Stimulated activated CD8-positive, alpha-beta memory T cell treated with anti-CD3 and anti-CD28 coated beads, Interleukin-12 subunit alpha, Interleukin-12 subunit beta, amount 100 ng/mL, for 24 hours (primary cell): ENCODE data around the gene DRC1.
"Not testable (repeated sequence)": the region's sequence is repeated elsewhere in the genome, so short reads cannot be mapped to it uniquely, and the experiment has no call there.

Source experiments
- DNase-seq: peaks from one replicate; pipeline ENCODE4 v3.0.0-alpha.2; 2020; ENCODE audit errors: extremely low read depth

DRC1 gene

DNA sequence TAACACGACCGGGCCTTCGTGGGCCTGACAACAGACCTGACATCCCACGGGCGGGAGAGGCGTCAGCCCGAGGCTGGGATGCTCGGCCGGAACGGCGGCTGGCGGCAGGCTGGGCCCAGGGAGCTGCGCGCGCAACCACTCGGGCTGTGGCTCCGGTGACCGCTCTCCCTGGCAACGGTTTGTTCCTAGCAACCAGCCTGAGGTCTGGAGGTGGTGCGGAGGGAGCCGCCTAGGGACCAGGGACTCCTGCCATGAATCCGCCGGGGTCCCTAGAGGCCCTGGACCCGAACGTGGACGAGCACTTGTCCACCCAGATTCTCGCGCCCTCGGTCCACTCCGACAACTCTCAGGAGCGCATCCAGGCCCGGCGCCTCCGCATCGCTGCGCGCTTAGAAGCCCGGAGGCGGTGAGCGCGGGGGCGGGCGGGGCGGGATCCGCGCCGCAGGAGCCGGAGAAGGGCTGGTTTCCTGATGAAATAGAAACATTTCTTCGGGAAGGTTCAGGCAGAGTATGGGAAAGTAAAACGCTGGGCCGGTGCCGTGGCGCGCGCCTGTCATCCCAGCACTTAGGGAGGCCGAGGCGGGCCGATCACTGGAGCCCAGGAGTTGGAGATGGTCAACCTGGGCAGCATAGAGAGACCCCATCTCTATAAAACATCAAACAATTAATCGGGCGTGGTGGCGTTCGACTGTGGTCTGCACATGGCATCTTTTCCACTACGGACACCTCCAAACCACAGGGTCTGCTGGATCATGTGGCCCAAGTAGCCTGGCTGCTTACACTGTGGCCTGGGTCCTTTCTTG, at the start of gene DRC1:
Gene DRC1 (plus strand): TSS at position 182 of the 803 bp plus-strand sequence. CDS start 70 bp downstream, at position 252.
- no peak for DNase-seq

DNA sequence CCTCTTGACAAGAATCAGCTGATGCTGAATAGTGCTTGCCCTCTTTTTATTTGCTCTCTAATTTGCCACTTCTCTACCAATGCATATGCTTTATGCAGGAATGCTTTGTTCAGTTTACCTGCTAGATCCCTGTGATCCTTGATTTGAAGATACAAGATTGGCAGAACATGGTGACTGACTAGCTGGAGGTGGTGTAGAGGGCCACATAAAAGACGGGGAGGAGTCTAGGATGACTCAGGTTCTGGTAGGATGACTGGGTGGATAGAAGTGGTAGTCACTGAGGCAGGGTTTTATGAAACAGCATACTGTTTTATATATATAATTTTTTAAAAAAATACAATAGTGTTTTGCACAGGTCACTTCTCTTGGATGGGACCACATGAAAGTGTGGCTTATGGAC, 48.8 kb upstream of the DRC1 start:
- no peak for DNase-seq

DNA sequence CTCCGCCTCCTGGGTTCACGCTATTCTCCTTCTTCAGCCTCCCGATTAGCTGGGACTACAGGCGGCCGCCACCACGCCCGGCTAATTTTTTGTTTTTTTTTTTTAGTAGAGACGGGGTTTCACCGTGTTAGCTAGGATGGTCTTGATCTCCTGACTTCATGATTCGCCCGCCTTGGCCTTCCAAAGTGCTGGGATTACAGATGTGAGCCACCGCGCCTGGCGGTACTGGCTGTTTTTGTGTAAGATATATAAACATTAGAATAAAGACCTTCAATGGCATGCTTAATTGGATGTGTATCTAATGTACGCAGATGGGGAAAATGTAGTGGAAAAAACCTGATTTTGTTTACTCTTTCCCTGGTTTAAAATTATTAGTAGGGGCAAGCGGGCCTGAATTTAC, 47.3 kb upstream of the DRC1 start:
- not testable (repeated sequence) for DNase-seq

DNA sequence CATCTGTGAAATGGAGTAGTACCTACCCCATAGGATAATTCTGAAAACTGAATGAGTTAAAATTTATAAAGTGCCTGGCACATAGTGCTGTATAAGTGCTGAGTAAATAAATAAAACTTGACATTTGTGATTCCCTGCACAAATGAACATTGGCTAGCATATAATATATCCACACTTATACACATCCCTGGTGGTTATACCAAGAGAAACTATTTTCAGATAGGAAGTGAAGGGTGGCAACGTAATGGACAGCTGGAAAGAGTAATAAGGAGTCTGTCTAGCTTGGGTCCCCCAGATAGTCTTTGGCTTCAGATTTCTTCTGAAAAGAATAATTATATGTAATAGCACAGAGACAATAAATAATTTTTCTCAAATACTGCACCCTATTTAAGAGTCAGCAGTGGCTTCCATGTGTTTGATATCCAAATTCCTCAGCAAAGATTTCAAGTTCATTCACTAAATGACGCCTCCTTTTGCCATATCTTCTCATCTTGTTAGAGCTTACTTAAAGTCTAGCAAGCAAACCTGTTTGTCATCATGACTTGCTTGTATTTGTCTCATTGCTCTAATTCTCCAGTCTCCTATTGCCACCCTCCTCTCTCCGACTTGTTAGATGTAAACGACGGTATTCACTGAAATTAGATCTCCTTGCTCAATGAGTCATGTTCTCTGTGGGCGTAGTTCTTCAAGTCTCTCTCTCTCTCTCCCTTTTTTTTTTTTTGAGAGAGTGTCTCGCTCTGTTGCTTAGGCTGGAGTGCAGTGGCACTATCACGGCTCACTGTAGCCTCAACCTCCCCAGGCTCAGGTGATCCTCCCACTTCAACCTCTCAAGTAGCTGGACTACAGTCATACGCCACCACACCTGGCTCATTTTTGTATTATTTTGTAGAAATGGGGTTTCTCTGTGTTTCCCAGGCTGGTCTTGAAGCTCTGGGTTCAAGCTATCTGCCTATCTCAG, 46.4 kb upstream of the DRC1 start:
- no peak for DNase-seq

DNA sequence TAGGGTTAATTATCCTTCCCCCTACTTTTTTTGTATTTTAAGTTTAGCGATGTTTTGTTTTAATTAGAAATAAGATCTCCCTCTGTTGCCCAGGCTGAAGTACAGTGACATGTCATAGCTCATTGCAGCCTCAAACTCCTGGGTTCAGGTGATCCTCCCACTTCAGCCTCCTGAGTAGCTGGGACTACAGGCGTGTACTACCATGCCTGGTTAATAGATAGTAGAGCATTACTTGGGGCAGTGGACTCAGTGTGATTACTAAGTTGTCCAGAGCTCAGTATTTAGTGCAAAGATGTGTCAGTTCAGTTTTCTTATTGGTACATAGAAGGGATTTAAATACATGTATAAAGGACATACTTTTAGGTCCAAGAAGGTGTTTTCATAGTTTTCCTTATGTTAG, 45.6 kb upstream of the DRC1 start:
- DNase-seq, result no peak

DNA sequence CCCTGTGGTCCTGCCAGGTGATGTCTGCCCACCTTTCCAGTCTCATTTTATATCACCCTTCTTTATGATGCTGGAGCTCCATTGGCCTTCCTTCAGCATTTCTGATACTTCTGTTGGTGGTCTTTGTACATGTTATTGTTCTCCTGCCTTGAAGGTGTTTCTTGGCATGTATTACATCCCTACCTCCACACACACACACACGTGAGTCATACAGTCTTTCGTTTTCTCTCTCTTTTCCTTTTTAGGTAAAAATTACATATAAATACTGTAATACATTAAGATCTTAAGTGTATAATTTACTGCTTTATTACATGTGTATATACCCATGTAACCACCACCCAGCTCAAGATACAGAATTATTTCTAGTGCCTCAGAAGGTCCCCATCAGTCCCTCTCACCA, 44.9 kb upstream of the DRC1 start:
- DNase-seq, result no peak

DNA sequence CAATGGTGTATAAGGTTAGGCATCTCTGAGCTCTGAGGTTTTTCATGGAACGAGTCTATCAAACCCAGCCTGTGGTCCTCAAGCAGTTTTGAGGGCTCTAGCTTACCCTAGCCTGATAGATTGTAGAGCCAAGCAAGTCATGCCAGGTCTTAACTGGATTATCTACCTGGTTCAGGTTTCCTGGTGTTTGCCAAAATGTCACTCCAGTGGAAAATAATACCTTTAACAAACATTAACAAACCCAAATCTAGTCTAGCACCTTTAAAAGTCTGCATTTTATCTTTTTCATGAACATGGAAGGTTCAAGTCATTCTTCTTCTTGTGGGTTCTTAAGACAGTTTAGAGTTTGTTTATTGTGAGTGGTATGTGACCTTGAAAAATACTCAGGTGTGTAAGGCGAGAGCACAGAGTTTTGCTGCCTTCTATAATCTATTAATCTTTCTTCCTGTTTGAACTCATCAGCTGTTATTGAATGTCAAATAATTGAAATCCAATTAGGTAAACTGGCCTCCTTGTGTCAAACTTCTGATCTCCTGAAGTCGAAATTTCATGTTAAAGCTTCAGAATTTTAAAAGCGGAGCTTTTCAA, 41.7 kb upstream of the DRC1 start:
- DNase-seq, result no peak

DNA sequence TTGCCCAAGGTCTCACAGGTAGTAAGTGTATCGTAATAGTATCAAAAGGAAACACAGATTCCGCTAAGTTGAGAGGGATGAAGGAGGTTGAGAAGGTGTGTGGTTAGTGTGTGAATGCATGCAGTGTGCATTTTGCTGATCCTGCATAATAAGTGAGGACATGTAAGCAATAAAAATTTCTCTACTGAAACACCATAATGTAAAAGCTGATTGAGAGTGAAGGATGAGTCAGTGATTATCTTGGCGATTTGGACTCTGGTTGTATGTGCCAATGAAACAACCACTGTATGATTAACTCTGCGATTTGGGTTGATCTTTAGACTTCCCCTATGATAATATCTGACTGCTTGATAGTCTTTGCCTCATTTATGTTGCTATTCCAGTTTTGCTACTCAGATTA, 38.4 kb upstream of the DRC1 start:
- DNase-seq, result no peak

DNA sequence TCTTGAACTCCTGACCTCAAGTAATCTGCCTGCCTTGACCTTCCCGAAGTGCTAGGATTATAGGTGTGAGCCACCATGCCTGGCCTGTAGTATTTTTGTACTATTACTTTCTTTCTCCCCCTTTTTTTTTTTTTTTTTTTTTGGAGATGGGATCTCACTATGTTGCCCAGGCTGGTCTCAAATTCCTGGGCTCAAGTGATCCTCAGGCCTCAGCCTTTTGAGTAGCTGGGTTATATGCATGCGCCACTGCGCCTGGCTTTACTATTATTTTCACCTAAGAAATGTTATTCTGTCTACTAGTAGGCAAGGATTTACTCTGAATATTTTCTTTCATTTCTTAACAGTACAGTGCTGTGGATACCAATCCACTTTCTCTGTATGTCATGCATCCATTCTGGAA, 37.8 kb upstream of the DRC1 start:
- DNase-seq, result no peak

DNA sequence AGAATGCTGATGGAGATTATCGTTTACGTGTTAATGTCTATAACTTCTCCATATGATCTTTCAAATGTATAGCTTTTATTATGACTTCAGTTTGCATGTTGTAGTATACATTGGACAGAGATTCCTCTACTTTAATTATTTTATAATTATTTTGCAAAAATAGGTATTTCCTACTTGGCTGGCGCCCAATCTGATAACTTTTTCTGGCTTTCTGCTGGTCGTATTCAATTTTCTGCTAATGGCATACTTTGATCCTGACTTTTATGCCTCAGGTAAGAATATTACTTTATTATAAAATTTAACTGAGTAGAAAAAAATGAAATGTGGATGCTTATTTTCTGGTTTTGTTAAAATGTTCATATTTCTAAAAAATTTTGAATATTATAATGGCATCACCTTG, 37.1 kb upstream of the DRC1 start:
- no peak for DNase-seq

DNA sequence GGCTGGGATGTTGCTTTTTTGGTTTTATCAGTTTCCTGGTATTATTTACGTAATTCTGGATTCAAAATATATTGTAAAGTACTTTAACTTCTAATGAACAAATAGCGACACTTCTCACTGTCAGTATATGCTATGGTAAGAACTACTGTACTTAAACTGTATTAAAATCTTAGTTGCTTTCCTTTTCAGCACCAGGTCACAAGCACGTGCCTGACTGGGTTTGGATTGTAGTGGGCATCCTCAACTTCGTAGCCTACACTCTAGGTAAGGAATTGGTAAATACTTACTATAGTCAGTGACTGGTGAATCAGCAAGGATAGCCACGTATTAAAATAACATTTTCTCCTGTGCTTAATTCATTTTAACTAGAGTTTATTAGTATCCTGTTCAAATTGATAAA, 34.8 kb upstream of the DRC1 start:
- no peak for DNase-seq

DNA sequence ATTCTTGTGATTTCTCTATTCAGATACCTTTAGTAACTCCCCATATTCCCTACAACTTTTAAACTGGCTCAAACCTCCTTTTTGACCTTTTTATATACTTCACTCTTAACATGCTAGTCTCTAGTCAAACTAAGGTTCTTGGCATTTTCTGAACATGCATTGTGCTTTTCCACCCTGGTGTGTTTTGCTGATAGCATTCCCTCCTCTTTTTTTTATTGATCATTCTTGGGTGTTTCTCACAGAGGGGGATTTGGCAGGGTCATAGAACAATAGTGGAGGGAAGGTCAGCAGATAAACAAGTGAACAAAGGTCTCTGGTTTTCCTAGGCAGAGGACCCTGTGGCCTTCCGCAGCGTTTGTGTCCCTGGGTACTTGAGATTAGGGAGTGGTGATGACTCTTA, 32.1 kb upstream of the DRC1 start:
- not testable (repeated sequence) for DNase-seq

DNA sequence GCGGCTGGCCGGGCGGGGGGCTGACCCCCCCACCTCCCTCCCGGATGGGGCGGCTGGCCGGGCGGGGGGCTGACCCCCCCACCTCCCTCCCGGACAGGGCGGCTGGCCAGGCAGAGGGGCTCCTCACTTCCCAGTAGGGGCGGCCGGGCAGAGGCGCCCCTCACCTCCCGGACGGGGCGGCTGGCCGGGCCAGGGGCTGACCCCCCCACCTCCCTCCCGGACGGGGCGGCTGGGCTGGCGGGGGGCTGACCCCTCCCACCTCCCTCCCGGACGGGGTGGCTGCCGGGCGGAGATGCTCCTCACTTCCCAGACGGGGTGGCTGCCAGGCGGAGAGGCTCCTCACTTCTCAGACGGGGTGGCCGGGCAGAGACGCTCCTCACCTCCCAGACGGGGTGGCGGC, 30.8 kb upstream of the DRC1 start:
- not testable (repeated sequence) for DNase-seq

DNA sequence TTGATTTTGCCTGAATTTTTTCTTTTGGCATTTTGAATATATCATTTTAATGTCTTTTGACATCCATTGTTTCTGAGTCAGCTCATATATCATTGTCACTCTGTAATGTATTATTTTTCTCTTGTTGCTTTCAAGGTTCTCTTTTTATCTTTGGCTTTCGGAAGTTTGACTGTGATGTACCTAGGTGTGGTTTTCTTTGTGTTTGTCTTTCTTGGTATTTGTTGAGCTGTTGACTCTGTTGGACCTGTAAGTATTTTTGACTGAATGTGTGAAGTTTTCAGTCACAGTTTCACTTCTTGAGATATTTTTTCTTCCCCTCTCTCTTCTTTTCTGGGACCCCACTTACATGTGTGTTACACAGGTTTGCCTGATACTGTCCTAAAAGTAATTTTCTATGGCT, 24.9 kb upstream of the DRC1 start:
- DNase-seq, result no peak

DNA sequence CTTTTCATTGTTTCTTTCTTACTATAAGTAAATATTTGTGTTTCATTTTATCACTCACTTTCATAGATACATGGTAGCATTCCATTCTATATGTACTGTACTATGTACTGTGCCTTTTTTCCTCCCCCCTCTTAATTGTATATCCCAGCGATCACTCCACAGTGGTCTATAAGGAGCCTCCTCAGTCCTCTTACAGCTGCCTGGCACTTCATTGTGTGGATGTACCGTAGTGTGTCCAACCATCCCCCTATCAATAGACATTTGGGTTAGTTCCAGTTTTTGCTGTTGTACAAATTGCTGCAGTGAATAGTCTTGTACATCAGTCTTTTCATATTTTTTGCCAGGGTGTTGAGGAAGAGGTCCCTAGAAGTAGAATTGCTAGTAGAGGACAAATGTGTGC, 21.4 kb upstream of the DRC1 start:
- DNase-seq, result no peak

DNA sequence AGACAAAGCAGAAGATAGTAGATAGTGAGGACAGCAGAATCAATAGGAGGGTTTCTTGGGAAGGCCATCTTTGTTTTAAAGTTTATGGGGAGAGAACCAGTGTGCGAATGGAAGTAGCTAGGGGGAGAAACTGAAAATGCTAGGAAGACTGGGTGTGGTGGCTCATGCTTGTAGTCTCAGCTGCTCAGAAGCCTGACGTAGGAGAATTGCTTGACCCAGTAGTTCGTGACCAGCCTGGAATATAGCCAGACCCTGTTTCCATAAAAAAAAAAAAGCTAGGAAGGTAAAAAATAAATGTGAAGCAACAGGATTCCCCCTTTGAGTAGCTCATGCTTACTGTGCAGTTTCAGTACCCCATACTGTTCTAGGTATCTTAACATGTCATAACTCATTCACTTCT, 19.2 kb upstream of the DRC1 start:
- no peak for DNase-seq

DNA sequence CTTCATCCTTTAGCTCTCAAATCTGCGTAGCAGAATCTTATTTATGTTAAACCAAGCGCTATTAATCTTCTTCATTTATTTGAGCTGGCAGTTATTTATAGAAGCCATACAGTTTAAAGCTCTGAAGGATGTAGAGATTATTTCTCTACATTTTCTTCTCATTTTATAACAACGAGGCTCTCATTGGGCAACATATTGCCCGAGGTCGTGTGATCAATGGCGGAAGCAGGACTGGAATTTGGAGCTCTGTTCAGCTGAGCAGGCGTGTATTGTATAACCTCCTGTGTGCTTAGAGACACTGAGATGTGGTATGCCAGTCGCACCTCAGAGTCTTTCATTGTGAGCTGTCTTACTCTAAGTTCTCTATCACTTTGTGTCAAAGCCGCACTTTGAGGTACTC, 17.5 kb upstream of the DRC1 start:
- no peak for DNase-seq

DNA sequence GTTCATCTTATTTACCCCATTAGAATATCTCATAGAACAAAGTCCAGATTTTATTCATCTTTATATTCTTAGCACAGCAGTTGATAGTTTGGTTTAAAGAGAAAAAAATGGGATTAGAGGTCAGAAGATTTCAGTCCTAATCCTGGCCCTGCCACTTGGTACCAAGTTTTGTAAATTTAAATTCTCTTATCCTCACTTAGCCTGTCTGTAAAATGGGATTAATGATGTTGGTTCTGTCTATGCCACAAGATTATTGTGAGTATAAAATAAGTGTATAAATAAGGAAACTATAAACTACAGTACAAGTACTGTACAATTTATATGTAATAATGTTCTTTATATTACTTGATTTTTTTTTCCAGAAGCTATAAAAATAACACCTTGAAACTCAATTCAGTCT, 17.1 kb upstream of the DRC1 start:
- DNase-seq, result no peak

DNA sequence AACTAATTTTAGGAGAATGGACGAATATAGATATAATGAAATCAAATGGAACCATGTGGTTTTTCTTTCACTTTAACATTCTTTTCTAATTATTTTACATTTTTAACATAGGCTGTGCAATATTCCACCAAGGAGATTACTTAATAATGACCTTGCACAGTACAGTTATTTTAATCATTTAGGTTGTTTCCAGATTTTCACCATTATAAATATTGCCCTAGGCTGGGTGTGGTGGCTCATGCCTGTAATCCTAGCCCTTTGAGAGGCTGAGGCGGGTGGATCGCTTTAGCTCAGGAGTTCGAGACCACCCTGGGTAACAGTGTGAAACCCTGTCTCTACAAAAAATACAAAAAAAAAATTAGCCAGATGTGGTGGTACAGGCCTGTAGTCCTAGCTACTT, 14.5 kb upstream of the DRC1 start:
- DNase-seq, result no peak

DNA sequence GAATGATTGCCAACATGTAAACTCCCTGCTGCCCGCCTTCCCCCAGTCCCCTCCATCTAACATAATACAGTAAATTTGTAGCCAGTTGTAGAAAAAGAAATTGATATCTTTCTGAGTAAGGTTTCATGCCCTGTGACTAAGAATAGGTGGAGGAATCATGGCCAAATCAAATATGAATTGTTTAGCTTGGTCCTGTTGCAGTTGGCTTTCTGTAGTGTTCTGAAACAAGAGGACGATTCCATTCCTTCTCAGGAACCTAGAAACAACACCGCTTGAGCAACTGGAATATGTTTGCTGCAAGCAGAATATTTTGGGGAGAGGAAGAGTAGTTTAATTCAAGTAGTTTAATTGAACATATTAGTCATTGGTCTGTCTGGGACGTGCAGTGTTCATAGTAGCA, 7.0 kb upstream of the DRC1 start:
- DNase-seq, result no peak

DNA sequence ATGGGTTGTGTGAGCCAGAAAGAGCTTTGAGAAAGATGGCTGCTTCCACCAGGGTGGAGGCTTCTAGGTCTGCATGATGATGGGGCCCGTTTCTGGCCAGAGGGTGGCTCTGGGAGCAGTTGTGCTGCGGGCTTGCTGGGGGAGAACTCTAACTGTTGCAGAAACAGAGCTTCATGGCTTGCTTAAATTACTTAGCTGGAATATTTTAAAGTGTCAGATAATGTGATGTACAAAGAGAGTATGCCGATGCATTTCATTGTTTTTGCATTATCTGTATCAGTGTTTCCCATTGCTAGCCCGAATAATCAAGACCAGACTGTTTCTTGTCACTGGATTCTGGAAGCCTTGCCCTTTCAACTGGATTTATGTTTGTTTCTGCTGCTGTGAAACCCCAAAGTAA, 6.3 kb upstream of the DRC1 start:
- DNase-seq, result no peak

DNA sequence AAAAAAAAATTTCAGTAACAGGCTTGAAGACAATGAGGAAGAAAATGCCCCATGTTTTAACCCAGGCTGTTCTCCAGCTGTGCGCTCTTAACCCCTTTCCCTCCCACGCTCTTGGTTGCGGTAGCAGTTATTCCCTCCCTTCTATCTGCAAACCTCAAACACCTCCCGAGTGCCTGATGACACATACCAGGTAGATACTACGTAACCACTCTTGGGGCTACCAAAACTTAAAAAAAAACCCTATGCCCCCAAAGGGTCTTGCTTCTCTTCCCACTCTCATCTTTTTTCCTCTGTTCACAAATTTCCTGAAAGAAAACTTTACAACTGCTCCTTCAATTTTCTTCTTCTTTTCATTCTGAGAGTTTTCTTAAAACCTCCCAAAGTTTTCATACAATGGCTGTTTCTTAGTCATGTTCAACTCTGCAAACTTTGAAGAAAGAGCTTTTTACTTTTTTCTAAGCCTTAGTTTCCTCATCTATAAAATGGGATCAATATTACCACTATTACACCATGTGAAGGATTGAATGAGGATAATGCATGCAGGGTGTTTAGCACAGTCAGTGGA, 4.9 kb upstream of the DRC1 start:
- no peak for DNase-seq
